GM12865 (cell line): ENCODE measurements around the gene C2orf49.

Experiments used
- DNase-seq: peaks from one replicate; pipeline ENCODE4 v3.0.0; 2010; ENCODE audit warnings: low read depth
- H3K4me3 ChIP-seq: 2 replicates; pipeline ENCODE4 v1.5.1; 2011; ENCODE audit warnings: mild to moderate bottlenecking, low read depth, low read length, control low read depth
- TF ChIP-seq, protein P1 (sequence below): IDR thresholded peaks from 2 replicates; pipeline ENCODE4 v1.5.1; 2011; ENCODE audit warnings: low read length, control low read depth, low read depth, inconsistent platforms; ENCODE audit not compliant: insufficient read depth; ENCODE audit errors: missing control alignments

C2orf49 gene

DNA sequence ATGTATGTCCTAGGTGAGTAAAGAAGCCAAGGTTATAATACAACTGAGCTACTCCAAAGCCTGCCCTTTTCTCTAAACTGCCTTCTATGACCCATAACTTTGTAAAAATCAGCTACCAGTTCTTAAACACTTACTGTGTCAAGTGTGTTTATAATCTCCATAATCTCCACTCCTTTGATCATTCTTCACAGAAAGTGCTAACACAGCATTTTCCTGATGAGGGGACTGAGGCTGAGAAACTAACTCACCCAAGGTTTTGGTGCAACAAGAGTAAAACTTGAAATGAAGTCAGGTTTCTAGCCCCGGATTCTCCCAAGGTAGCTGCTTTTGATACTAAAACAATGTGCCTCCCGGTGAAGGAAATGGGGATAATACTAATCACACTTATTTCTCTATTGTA lies 1.9 kb upstream of the C2orf49 start:
- H3K4me3 ChIP-seq = no peak overlapping the region
- TF ChIP-seq, protein P1, sequence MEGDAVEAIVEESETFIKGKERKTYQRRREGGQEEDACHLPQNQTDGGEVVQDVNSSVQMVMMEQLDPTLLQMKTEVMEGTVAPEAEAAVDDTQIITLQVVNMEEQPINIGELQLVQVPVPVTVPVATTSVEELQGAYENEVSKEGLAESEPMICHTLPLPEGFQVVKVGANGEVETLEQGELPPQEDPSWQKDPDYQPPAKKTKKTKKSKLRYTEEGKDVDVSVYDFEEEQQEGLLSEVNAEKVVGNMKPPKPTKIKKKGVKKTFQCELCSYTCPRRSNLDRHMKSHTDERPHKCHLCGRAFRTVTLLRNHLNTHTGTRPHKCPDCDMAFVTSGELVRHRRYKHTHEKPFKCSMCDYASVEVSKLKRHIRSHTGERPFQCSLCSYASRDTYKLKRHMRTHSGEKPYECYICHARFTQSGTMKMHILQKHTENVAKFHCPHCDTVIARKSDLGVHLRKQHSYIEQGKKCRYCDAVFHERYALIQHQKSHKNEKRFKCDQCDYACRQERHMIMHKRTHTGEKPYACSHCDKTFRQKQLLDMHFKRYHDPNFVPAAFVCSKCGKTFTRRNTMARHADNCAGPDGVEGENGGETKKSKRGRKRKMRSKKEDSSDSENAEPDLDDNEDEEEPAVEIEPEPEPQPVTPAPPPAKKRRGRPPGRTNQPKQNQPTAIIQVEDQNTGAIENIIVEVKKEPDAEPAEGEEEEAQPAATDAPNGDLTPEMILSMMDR = no peak
- DNase-seq = no peak

DNA sequence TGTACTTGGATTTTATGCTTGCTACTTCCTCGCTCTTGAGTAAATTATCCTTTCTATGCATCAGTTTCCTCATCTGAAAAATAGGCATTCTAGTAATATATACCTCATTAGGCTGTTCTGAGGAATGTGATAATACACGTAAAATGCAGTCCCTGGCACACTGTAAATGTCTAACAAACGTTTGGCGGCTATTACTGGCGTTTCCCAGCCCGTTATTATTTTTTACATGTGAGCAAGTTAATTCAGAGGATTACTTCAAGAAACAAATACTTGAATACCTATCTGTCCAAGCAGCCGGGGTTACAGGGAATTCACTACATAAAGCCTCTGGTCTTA lies 586 bp upstream of the C2orf49 start:
- TF ChIP-seq, protein P1 = no peak
- DNase-seq = no peak
- H3K4me3 ChIP-seq = peak overlapping the region; percentile 95

DNA sequence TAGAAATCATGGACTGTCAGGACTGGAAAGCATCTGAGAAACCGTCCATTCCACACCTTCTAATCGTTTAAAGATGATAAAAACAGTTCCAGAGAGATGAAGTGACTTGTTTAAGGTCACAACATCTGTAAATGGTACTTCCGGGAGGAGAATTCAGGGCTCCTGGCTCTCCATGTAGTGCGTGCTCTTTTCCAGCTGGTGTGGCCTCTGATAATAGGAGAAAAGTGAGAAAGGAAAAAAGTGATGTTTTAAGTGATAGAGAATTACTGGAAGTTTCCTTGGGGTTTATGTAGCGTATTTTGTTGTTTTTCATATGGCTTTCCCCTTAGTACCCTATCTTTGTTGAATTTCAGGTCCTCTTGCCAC lies 663 bp downstream of the C2orf49 start:
- DNase-seq = no peak
- TF ChIP-seq, protein P1 = no peak
- H3K4me3 ChIP-seq = peak overlapping the region; percentile 95

DNA sequence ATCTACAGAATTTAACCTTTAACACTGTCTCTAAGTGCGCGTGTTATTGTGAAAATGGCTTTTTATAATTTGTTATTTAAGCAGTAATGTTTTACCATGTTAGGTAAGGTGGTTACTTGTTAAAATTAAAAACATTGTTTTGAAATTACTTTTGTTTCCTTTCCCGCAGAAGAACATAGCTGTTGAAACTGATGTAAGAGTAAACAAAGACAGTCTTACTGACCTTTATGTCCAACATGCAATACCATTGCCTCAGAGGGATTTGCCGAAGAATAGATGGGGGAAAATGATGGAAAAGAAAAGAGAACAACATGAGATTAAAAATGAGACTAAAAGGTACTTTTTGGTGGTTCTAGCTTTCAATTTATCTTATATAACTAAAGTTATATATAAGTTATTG lies 2.1 kb downstream of the C2orf49 start:
- no peak for DNase-seq
- no peak overlapping the region for H3K4me3 ChIP-seq
- TF ChIP-seq, protein P1 = no peak

DNA sequence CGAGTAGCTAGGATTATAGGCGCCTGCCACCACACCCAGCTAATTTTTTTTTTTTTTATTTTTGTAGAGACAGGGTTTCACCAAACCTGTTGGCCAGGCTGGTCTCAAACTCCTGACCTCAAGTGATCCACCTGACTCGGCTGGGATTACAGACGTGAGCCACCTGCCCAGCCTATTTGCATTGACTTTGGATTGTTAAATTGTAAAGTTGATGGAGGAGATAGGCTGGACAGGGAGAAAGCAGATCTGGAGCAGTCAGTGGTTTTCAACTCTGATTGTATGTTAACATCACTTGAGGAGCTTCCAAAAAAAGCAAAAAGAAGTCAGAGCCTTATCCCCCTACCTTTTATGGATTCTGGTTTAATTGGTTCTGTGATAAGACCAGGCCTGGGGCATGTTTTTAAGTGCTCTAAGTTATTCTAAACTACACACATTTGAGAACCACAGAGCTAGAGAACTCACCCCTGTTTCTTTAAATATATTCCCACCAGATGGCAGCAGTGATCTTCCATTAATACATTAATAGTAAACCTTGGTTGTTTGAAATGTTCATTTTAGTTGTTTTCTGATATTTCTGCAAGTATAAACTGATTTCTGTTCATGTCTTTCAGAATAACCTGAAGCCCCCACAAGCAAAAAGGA lies 7.5 kb downstream of the C2orf49 start:
- TF ChIP-seq, protein P1 = peak; percentile 6
- DNase-seq = peak; percentile 23

DNA sequence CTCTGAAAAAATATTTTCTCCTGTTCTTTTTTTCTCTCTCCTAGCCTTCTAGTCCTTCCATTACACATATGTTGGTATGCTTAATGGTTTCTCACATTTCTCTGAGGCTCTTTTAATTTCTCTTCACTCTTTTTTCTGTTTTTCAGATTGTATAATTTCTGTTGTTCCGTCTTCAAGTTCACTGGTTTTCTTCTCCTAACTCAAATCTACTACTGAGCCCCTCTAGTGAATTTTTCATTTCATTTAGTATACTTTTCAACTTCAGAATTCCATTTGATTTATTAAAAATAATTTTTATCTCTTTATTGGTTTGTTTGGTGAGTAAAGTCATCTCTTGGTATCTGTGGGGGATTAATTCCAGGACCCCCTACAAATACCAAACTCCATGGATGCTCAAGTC lies 19.8 kb downstream of the C2orf49 start:
- no peak overlapping the region for H3K4me3 ChIP-seq
- TF ChIP-seq, protein P1 = no peak
- no peak for DNase-seq

More for the DNA sequence above, 7.5 kb downstream of the C2orf49 start:
- no peak overlapping the region for H3K4me3 ChIP-seq

DNA sequence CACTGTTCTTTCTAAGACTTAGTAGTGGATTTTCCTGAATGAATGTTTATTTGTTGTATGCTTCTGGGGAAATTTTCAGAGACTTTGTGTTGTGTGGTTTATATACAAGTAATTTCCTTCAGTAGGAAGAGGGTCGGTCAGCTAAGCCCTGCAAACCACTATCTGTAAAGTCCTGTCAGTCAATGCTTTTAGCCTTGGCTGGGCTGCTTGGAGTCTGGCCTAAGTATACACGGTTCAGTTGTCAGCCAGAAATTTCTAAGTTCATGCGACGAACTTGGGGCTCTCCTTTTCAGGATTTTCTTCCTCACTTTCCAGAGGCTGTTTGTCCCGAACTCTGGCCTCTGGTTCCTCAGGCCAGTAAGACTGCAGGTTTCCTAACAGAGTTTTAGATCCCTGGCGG lies 21.3 kb downstream of the C2orf49 start:
- DNase-seq = no peak
- H3K4me3 ChIP-seq = no peak overlapping the region
- TF ChIP-seq, protein P1 = no peak
